Fibroblast of mammary gland (primary cell): ENCODE measurements around the gene GAS7.
"Not testable (repeated sequence)": the region's sequence is repeated elsewhere in the genome, so short reads cannot be mapped to it uniquely, and the experiment has no call there.

Source experiments
- DNase-seq: peaks from one replicate; pipeline ENCODE4 v3.0.0-alpha.2; 2010; ENCODE audit warnings: low read depth
- H3K4me3 ChIP-seq: 2 replicates; pipeline ENCODE4 v1.5.1; 2011; ENCODE audit warnings: low read depth, mild to moderate bottlenecking, low read length, moderate library complexity; ENCODE audit not compliant: control insufficient read depth
- TF ChIP-seq, protein P1 (sequence below): conservative IDR thresholded peaks from 2 replicates; pipeline ENCODE4 v1.5.1; 2011; ENCODE audit warnings: low read depth, low read length, inconsistent platforms; ENCODE audit not compliant: control insufficient read depth, insufficient read depth

GAS7 gene

DNA sequence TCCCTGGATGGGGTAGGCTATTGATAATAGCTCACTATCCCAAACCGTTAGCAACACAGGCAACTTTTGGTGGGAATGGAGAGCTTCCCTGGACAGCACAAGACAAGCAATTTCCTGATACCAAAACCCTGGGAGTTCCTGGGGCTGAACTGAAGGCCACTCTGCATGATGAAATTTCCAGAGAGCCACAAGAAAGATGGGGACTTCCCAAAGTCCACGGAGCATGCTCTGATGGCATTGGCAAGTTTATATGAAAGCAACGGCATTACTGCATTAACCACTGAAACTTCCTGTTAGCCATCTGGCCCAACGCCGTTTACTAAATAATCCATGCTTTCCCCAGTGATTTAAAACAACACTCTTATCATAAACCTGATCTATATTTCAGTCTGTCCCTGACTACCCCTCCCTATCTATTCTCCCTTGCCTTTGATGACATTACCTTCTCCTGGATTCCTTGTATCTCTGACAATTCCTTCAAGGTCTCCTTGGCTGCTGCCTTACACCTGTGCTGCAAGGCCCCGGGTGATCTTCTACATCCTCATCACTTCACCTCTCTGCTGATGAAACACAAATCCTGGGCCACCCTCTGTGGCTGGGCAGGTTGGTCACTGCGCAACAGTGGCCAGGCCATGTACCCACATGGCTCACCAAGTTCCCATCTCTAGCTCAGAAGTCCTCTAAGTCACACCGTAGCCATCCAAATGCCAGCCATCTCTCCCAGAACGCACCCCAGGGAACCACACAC lies 184.9 kb downstream of the GAS7 start:
- DNase-seq: no peak
- no peak overlapping the region for H3K4me3 ChIP-seq
- TF ChIP-seq, protein P1, sequence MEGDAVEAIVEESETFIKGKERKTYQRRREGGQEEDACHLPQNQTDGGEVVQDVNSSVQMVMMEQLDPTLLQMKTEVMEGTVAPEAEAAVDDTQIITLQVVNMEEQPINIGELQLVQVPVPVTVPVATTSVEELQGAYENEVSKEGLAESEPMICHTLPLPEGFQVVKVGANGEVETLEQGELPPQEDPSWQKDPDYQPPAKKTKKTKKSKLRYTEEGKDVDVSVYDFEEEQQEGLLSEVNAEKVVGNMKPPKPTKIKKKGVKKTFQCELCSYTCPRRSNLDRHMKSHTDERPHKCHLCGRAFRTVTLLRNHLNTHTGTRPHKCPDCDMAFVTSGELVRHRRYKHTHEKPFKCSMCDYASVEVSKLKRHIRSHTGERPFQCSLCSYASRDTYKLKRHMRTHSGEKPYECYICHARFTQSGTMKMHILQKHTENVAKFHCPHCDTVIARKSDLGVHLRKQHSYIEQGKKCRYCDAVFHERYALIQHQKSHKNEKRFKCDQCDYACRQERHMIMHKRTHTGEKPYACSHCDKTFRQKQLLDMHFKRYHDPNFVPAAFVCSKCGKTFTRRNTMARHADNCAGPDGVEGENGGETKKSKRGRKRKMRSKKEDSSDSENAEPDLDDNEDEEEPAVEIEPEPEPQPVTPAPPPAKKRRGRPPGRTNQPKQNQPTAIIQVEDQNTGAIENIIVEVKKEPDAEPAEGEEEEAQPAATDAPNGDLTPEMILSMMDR: no peak

DNA sequence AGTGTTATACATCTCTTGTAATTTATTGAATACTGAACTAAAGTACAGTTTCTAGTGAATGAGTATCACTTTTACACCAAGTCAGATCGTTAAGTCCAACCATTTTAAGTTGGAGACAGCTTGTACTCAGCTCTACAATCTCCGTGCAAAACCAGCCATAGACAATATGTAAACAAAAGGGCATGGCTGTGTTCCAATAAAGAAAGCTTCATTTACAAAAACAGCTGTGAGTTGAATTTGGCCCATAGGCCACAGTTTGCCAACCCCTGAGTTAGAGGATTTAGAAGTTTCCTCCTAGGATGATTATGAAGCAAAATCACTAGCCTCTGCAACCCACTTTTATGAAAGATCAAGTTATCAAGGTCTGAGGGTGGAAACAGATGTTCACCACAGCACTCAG lies 187.7 kb downstream of the GAS7 start:
- TF ChIP-seq, protein P1: no peak
- H3K4me3 ChIP-seq: no peak overlapping the region
- no peak for DNase-seq

DNA sequence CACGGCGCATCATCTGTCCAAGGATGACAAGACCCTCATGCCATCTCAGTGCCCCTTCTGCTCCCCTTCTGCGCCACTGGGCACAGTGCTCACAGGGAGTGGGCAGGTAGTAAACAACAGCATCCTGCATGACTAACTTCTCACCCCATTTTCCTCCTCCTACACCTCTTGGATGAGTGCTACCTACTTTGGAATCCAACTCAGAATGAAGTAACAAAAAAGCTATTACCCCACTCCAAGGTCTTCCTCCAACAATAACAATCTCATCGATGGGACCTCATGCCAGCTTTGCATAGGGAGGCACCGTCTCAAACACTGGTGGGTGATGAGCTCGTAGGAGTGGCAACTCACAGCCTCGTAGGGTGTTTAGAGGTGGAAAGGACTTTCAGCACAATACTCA lies 194.7 kb downstream of the GAS7 start:
- DNase-seq: no peak
- TF ChIP-seq, protein P1: no peak

DNA sequence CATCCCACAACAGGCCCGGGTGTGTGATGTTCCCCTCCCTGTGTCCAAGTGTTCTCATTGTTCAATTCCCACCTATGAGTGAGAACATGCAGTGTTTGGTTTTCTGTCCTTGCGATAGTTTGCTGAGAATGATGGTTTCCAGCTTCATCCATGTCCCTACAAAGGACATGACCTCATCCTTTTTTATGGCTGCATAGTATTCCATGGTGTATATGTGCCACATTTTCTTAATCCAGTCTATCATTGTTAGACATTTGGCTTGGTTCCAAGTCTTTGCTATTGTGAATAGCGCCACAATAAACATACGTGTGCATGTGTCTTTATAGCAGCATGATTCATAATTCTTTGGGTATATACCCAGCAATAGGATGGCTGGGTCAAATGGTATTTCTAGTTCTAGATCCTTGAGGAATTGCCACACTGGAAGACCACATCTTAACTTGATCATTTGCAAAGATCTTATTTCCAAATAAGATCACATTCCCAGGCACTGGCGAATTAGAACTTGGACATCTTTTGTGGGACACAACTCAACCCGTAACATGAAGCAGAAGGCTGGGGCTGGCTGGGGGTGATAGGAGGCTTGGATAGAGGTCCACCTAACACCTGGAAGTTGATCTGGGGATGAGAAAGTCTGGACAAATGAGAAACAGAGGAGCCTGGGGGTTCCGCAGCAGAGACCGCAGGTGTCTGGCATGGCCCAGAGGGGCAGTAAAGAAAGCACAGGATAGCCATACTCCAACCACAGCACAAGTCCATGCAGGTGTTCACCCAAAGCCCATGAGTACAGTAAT lies 195.6 kb downstream of the GAS7 start:
- not testable (repeated sequence) for H3K4me3 ChIP-seq, DNase-seq

More for the DNA sequence above, 194.7 kb downstream of the GAS7 start:
- no peak overlapping the region for H3K4me3 ChIP-seq

DNA sequence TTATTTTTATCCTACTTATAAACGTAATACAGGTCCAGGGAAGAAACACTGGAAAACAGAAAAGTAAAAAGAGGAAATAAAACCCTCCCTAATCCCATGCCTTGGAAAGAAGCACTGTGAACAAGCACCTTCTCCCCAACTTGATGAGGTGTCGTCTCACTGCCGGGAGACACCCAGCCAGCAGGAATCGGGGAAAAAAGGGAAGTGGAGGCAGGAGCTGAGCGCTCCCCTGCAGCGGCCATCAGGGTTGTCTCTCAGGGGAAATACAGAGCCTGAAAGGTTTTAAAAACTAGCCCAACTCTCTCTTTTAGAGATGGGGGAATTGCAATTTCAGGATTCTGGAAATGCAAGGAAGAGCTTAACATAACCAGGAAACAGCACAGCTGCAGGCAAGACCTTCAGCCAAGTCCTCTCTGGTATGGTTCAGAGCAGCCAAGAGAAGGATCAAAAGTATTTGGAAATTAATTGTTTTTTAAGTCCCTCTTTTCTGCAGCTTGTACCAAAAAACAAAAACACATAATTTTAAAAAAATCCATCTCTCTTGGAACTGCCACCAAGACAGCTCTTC lies 197.0 kb downstream of the GAS7 start:
- TF ChIP-seq, protein P1: no peak
- DNase-seq: no peak
- H3K4me3 ChIP-seq: no peak overlapping the region

DNA sequence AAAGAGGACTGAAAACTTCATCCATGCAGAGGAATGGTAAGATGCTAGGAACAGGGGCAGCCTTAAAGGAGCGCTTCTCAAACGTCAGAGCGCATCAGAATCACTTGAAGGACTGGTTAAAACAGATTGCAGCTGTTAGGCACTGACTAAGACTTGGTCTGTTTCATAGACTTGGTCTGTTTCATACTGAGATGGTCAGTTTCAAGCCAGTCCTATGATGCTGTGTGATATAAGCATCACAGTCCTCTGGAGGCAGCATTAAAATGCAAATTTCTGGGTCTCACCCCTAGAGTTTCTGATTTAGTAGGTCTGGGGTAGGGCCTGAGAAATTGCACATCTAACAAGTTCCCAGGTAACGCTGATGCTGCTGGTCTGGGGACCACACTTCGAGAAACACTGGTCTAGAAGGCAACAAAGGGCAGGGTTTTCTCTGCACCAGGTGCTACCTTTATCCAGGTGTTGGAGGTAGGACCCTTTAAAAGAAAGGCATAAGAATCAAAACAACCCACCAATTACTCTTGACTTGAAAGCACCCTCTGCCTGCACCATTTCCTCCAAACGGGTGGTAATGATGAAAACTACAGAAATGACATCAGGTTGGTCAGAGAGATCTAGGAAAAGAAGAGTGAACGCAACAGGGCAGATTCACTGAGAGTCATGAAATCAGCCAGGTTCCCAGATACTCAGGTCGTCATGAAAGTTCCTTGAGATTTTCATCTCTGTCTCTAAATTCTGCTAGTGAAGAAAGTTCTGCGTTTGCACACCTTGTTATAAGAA lies 198.3 kb downstream of the GAS7 start:
- H3K4me3 ChIP-seq: no peak overlapping the region
- DNase-seq: no peak
- TF ChIP-seq, protein P1: no peak

DNA sequence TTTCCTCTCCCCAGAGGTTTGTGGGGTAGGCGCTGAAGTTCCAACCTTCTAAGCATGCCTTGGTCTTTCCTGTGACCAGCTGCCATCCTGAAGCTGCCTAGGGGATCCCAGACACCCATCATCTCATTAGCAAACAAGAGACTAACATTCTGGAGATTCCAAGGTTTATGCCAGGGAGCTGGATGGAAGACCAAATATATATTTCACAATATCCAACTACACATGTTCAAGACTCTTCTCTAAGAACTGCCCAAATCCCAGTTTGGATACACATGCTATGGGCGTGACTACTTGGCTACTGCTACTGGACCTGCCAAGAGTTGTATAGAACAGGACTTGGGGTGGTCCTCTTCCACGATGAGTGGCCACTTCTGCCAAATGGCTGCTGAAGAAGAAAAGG lies 200.3 kb downstream of the GAS7 start:
- H3K4me3 ChIP-seq: no peak overlapping the region
- no peak for DNase-seq
- TF ChIP-seq, protein P1: no peak
